ENCODE measurements around the gene LIN7C. TPM values are rescaled to one million over a fixed set of nuclear protein-coding genes. Genes with fewer than 3 reads are reported as not detected.
"Not testable (repeated sequence)": the region's sequence is repeated elsewhere in the genome, so short reads cannot be mapped to it uniquely, and the experiment has no call there.

LIN7C gene
- total and polyA plus RNA-seq, 8 donors, result 18.7 to 31.5 (median 21.6) TPM

GRCh38 chr11:27524155-27524554 lies 17.6 kb upstream of the LIN7C start:
- TF ChIP-seq CTCF (IDR thresholded peaks at IDR 0.05), result no peak
- H3K4me1 ChIP-seq, result no peaks in the 10 kb centered on the region
- no peaks in the 10 kb centered on the region for H3K27me3 ChIP-seq
- no peaks in the 10 kb centered on the region for H3K9me3 ChIP-seq
- H3K4me3 ChIP-seq, result no peak overlapping the region
- no peaks in the 10 kb centered on the region for H3K36me3 ChIP-seq
- H3K27ac ChIP-seq, result no peak overlapping the region
- intact Hi-C loops (cut with DNase I), result no loop called here
- ATAC-seq (no peak), DNase-seq (no peak)

- H3K27ac ChIP-seq, result no peak overlapping the region
- H3K36me3 ChIP-seq, result no peaks in the 10 kb centered on the region
- ATAC-seq (no peak), DNase-seq (no peak)
- no peaks in the 10 kb centered on the region for H3K4me1 ChIP-seq
- intact Hi-C loops (cut with DNase I), result no loop called here
- H3K9me3 ChIP-seq, result no peaks in the 10 kb centered on the region
- TF ChIP-seq CTCF (IDR thresholded peaks at IDR 0.05), result no peak
- no peaks in the 10 kb centered on the region for H3K27me3 ChIP-seq
- no peak overlapping the region for H3K4me3 ChIP-seq
Measured at GRCh38 chr11:27520226-27520625, 13.7 kb upstream of the LIN7C start.

- ATAC-seq, result no peak
- no peak overlapping the region for H3K4me3 ChIP-seq
- intact Hi-C loops (cut with DNase I), result no loop called here
- no peak overlapping the region for H3K27ac ChIP-seq
- no peaks in the 10 kb centered on the region for H3K36me3 ChIP-seq
- no peaks in the 10 kb centered on the region for H3K4me1 ChIP-seq
- peaks cover 0 to 4% of the 10 kb centered on the region in 2 donors for H3K9me3 ChIP-seq
- no peak for DNase-seq
- no peaks in the 10 kb centered on the region for H3K27me3 ChIP-seq
- TF ChIP-seq CTCF (IDR thresholded peaks at IDR 0.05), result no peak
Measured at GRCh38 chr11:27518518-27518917, 11.9 kb upstream of the LIN7C start.

GRCh38 chr11:27517490-27517889 lies 10.9 kb upstream of the LIN7C start:
- H3K27ac ChIP-seq; H3K4me1 ChIP-seq; H3K36me3 ChIP-seq; H3K27me3 ChIP-seq; H3K4me3 ChIP-seq; intact Hi-C loops (cut with DNase I); H3K9me3 ChIP-seq; DNase-seq; ATAC-seq: not testable (repeated sequence)

- no peak for ATAC-seq
- TF ChIP-seq CTCF (IDR thresholded peaks at IDR 0.05), result no peak
- H3K27me3 ChIP-seq, result no peaks in the 10 kb centered on the region
- H3K4me1 ChIP-seq, result no peaks in the 10 kb centered on the region
- intact Hi-C loops (cut with DNase I), result no loop called here
- peaks cover 0 to 4% of the 10 kb centered on the region in 2 donors for H3K9me3 ChIP-seq
- DNase-seq, result no peak
- H3K4me3 ChIP-seq, result no peak overlapping the region
- no peaks in the 10 kb centered on the region for H3K36me3 ChIP-seq
- no peak overlapping the region for H3K27ac ChIP-seq
Measured at GRCh38 chr11:27514558-27514957, 8.0 kb upstream of the LIN7C start.

GRCh38 chr11:27514076-27514475 lies 7.5 kb upstream of the LIN7C start:
- ATAC-seq, result no peak
- peaks cover 0 to 4% of the 10 kb centered on the region in 2 donors for H3K9me3 ChIP-seq
- intact Hi-C loops (cut with DNase I), result no loop called here

More at GRCh38 chr11:27514076-27514475, 7.5 kb upstream of the LIN7C start:
- TF ChIP-seq CTCF (IDR thresholded peaks at IDR 0.05), result no peak
- H3K4me1 ChIP-seq, result no peaks in the 10 kb centered on the region
- DNase-seq, result no peak
- no peaks in the 10 kb centered on the region for H3K36me3 ChIP-seq
- no peaks in the 10 kb centered on the region for H3K27me3 ChIP-seq
- H3K27ac ChIP-seq, result no peak overlapping the region
- H3K4me3 ChIP-seq, result no peak overlapping the region
